ENCODE data around the gene EIF5. TPM values are rescaled to one million over a fixed set of nuclear protein-coding genes. Genes with fewer than 3 reads are reported as not detected.
A peak's percentile ranks its signal among the peaks of the same experiment; 100 is the strongest.

The EIF5 gene
- total RNA-seq, 1 donor from 2014 or later = 192 TPM

- DNase-seq (ENCODE audit: low spot score) = no peak
- no peak for ATAC-seq
Observed at GRCh38 chr14:103308717-103309616, 25.1 kb upstream of the EIF5 start.

- DNase-seq (ENCODE audit: low spot score) (no peak), ATAC-seq (no peak)
Observed at GRCh38 chr14:103310576-103311095, 23.4 kb upstream of the EIF5 start.

- DNase-seq (ENCODE audit: low spot score) (no peak), ATAC-seq (no peak)
Observed at GRCh38 chr14:103311171-103311997, 22.7 kb upstream of the EIF5 start.

GRCh38 chr14:103312006-103312635 is 21.9 kb upstream of the EIF5 start:
- ATAC-seq = no peak
- DNase-seq (ENCODE audit: low spot score) = no peak

GRCh38 chr14:103313704-103314103 is 20.3 kb upstream of the EIF5 start:
- no peak for DNase-seq (ENCODE audit: low spot score)
- no peak for ATAC-seq

GRCh38 chr14:103314496-103315277 is 19.4 kb upstream of the EIF5 start:
- ATAC-seq = peak; percentile 47
- peak; percentile 60 for DNase-seq (ENCODE audit: low spot score)

GRCh38 chr14:103315351-103315911 is 18.6 kb upstream of the EIF5 start:
- peak; percentile 89 for DNase-seq (ENCODE audit: low spot score)
- peak; percentile 87 for ATAC-seq

- no peak for DNase-seq (ENCODE audit: low spot score)
- peak; percentile 26 for ATAC-seq
Observed at GRCh38 chr14:103315941-103316340, 18.1 kb upstream of the EIF5 start.

- no peak for DNase-seq (ENCODE audit: low spot score)
Observed at GRCh38 chr14:103316721-103317121, 17.3 kb upstream of the EIF5 start.

GRCh38 chr14:103317251-103317650 is 16.8 kb upstream of the EIF5 start:
- ATAC-seq = no peak
- DNase-seq (ENCODE audit: low spot score) = no peak

More at GRCh38 chr14:103316721-103317121, 17.3 kb upstream of the EIF5 start:
- no peak for ATAC-seq

- ATAC-seq = no peak
- no peak for DNase-seq (ENCODE audit: low spot score)
Observed at GRCh38 chr14:103317976-103318580, 16.0 kb upstream of the EIF5 start.

- DNase-seq (ENCODE audit: low spot score) = no peak
- ATAC-seq = no peak
Observed at GRCh38 chr14:103318750-103319419, 15.2 kb upstream of the EIF5 start.

- ATAC-seq = no peak
- DNase-seq (ENCODE audit: low spot score) = no peak
Observed at GRCh38 chr14:103319422-103319821, 14.6 kb upstream of the EIF5 start.

GRCh38 chr14:103326078-103326477 is 8.0 kb upstream of the EIF5 start:
- DNase-seq (ENCODE audit: low spot score) (no peak), ATAC-seq (no peak)

GRCh38 chr14:103328941-103329340 is 5.1 kb upstream of the EIF5 start:
- DNase-seq (ENCODE audit: low spot score) (no peak), ATAC-seq (no peak)

GRCh38 chr14:103329401-103330347 is 4.4 kb upstream of the EIF5 start:
- ATAC-seq = peak; percentile 17

GRCh38 chr14:103330536-103330935 is 3.5 kb upstream of the EIF5 start:
- ATAC-seq (no peak), DNase-seq (ENCODE audit: low spot score) (no peak)

More at GRCh38 chr14:103329401-103330347, 4.4 kb upstream of the EIF5 start:
- DNase-seq (ENCODE audit: low spot score) = peak; percentile 86

Data from left lobe of liver (tissue), 2 donors.